HG02642 (cell line): ENCODE measurements around the gene TCERG1L.

ENCODE experiments used
- ATAC-seq: cut with Tn5 transposase; IDR thresholded peaks from one replicate; pipeline ENCODE4 v1.9.1; 2021; ENCODE audit warnings: mild to moderate bottlenecking; ENCODE audit not compliant: unreplicated experiment, poor library complexity

Gene TCERG1L

DNA sequence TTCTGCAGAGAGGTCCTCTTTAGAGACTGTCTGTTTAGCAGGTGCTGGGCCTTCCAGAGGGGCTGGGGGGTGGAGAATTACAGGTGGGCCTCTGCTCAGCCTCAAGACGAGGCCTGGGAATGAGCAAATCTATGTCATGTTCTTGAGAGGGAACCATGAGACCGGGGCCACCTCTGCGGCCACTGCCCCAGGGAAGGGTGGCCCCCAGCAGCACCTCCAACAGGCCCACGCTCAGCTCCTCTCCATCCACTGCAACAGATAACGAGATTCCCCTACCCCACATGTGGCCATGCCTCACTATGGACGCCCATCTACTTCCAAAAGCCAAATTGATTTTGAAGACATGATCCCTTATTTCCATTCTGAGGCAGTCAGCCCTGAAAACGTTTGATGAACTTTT is 176.9 kb downstream of the TCERG1L start:
- ATAC-seq, result no peak

DNA sequence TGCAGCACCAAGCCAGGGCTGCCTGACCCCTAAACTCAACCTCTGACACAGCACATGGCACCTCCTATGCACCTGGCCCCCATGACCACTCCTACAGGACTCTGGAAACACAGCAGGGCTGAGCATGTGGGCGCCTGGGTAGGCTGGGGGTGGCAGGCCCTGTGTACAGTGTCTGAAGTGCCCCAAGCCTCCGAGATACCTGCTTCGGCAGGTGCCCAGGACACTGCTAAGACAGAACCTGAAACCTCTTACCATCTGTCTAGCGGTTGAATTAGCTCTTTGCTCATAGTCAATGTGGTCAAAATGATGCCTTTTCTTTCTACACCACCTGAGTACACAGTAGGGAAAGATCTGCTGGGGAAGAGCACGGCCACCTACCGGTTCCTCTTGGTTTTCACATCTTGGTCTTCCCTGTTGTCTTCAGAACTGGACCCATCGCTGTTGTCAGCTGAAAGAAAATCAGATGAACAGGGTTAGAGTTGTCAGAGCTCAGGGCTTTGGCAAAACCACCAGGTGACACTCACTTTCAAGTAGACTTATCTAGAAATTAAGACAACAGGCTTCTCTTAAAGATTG is 177.4 kb downstream of the TCERG1L start:
- ATAC-seq, result no peak

DNA sequence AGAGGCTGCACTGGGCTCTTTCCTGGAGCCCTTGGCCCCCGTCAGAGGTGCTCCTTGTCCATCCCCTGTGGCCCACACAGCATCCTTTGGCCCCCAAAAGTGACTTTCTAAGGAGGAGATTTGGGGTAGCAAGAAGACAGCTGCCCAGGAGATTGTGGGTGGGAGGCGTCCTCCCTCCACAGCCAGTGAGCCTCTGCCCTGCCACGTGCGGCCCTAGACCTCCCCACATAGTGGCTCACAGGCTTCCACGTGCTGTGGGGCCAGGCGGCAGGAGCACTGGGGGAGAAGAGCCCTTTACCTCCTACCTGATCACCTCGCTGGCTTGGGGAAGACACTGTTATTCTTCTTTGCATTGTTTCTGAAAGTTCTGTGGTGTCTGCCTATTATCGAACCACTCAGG is 178.8 kb downstream of the TCERG1L start:
- no peak for ATAC-seq

DNA sequence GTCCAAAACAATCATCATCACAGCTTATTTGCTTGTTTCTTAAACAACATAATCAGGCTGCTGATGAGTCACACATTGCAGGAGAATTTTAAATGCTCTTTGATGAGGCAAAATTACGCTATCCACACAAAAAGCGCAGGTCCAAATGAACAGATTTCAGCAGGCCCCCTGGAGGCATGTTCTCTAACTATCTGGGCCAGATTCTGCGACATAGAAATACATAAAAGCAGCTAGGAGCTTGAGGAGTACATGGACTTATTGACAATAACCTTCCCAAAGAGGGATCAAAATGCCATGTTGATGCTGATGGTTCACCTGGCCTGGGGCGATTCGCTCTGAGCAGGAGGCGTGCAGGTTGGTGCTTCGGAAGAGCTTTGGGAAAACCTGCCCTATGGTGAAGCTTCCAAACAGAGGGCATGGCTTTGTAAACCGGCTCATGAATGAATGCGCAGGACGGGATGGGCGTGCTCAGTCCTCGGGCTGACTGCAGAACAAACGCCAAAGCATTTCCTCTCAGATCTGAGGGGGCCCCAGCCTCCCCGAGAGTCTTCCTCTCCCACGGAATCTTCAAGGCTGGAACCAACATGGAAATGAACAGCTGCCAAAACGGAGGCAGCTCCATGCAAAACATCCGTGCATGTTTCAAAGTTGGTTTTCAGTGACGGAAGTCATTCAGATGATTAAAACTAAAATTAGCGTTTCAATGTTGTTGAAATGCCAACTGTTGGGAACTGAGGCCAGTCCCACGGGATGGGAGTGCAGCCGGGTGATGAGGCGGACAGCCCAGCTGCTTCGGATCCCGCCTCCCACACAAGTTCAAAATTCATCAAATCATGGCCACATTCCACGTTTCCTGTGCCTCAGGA is 179.6 kb downstream of the TCERG1L start:
- ATAC-seq, result no peak

DNA sequence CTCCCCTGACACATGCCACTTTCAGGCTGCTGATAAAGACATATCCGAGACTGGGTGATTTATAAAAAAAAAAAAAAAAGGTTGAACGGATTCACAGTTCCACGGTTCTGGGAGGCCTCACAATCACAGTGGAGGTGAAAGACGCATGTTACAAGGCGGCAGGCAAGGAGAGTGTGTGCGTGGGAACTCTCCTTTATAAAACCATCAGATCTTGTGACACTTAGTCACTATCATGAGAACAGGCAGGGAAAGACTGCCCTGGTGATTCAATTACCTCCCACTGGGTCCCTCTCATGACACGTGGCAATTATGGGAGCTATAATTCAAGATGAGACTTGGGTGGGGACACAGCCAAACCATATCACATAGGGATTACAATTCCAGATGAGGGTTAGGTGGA is 181.5 kb downstream of the TCERG1L start:
- no peak for ATAC-seq

DNA sequence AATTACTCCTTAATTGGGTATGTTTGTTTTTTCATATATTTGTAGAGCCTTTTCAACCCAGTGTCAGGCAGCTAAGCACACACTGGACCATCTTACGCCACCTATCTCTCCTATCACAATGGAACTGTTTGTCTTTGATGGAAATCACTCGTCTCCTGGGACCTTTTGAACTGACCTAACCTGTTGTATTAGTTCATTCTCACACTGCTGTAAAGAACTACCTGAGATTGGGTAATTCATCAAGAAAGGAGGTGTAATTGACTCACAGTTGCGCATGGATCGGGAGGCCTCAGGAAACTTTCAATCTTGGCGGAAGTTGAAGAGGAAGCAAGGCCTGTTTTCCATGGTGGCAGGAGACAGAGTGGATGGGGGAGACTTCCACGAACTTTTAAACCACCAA is 182.0 kb downstream of the TCERG1L start:
- ATAC-seq, result no peak

DNA sequence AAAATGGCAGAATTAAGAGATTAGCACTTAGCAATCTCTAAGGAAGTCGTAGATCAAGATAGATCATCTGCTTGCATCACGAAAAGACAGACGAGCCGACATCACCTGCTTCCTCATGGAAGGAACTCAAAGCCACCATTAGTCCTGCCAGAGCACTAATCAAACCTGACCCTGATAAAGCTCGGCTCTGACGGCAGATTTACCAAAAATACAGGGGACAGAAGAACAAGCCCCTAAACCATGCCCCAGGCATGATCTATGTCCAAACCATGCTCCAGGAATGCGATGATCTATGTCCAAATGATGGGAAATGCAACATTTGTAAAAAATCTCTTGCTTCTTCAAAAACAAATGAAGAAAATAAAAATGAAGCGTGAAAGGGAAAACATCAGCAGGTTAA is 182.8 kb downstream of the TCERG1L start:
- ATAC-seq, result no peak

DNA sequence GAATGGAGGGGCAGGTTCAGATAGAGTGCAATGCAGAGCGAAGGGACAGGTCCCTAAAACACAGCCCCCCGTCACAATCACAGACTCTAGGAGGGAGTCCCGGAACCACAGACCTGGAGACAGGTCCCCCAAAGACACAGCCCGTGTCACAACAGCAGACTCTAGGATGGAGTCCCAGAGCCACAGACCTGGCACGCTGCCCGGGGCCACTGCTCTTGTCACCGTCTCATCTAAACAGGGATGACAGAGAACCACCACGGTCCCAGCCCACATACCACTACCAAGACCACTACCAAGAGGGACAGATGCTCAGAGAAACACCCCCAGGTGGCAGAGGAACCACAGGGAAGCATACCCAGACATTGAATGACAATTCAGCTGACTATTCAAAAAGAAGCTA is 183.9 kb downstream of the TCERG1L start:
- no peak for ATAC-seq

DNA sequence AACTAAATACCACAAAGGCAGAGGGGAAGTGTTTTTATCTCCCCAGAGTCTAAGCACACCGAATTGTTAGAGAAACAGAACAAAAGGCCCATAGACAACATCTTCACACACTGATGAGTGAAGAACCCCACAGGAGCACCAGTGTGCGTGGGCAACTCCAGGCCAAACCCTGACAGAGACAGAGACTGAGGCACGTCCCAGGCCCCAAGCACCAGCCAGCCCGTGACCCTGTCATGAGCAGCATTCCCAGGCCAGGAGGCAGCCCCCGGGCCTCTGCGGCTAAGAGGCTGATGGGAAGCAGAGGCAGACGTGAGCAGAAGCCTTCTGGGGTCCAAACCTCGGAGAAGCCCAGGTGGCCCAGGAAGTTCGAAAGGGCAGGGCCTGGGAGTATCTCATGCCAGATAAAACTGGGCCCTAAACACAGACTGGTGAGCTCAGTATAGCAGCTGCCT is 184.4 kb downstream of the TCERG1L start:
- ATAC-seq, result no peak

DNA sequence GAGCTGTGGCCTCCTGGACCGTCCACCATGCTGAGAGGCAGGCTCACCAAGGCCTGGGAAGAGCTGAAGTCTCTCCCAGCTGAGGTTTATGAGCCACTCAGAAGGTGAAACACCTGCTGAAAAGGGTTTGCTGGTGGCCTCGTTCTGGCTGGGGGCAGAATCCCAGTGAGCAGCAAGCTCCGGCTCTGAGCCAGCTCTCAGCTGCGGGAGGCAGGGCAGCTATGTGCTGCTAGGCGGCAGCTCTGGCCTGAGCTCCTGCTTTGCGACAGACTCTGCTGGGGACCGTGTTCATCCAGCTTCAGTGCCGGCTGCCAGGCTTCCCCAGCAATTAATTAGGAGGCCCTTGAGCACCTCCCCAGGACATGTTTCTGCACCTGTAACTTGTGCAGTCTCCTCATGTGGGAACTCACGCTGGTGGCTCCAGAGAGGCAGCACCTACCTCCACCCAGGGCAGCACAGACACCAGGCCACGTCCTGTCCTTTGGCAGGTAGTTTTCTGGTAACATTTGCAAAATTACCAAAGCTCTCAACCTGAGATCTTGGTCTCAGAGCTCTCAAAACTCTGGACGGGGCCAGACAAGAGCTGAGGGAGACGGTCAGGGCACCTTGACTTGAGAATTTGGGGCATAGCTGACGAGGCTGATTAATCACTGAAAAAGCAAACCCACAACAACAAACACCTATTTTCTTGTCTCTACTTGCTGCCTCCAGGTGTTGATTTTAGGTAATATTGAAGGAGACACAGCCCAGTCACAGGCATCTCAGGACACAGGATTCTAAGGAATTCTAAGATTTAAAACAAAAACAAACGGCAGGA is 185.0 kb downstream of the TCERG1L start:
- ATAC-seq, result no peak

DNA sequence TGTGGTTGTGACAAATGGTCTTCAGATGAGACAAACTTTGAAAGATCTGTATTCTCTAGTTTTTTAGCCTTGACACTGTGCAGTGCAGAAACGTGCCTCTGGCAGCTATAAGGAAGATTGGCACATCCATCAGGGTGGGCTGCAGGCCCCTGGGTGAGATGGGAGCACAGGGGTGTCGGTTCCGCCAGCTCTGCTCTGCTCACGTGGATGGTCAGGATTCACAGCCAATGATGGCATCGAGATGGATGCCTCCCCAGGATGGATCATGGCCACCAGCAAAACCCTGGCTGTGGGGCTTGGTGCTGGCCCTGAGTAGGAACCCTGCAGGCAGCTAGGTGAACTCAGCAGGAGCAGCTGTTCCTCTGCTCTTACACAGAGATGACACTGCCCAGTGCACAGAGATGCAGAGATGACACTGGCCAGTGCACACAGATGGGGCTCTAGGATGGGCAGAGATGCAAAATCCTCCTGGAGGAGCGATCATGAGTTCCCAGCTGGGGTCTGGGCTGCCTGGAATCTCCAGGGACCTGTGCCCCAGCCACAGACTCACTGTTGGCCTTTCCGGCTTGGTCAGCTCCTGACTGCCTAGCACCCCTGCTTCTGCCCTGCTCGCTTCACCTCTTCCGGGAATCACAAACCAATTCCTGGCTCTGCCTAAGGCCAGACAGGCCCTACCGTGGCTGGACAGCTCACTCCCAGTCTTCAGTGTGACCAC is 185.9 kb downstream of the TCERG1L start:
- ATAC-seq, result no peak

DNA sequence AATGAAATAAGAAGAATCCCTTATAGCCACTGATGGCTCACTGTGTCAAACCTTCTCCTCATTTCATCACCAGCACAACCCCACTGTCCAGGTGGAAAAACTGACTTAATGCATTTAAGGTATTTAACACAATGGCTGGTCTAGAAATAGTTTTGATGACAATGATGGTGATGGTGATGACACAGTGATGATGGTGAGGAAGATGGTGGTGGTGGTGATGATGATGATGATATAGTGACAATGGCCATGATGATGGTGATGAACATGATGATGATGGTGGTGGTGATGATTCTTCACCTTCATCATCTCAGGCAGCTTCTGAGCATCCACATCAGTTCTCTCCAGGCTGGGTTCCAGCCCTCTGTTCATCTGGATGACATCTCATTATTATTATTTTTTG is 186.6 kb downstream of the TCERG1L start:
- no peak for ATAC-seq

DNA sequence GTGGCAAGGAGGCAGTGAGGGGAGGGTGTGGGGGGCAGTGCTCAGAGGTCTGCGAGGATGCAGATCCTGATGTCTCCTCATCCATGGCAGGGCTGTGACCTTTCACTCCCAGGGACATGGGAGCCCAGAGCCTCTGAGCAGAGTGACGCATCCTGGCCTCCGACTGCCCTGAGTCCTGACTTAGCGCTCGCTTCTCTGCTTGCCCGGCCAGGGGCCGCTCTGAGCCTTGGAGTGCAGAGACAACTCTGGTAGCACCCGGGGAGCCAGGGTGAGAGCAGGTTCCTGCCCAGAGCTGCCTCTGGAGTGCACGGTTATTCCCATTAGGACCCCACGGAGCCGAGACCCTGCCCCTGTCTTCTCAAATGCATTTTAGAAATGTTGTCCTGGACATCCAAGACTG is 188.0 kb downstream of the TCERG1L start:
- no peak for ATAC-seq

DNA sequence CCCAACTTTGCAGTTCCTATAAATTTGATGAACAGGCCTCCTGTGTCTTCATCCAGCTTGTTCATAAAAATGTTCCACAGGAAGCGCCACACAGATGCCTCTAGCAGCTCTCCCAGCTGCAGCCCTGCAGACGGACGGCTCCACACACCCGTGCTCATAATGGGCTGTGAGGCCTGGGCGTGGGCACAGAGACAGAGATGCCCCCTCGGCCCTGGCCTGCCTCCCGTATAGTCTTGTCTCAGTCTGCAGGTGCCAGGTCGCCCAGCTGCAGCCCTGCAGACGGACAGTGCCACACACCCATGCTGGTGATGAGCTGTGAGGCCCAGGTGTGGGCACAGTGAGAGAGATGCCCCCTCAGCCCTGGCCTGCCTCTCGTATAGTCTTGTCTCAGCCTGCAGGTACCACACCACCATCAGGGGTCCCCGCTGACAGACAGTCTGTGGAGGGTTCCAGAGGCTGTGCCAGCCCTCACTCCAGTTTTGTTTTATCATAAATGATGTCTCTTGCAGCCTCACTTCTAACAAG is 189.9 kb downstream of the TCERG1L start:
- ATAC-seq, result no peak

DNA sequence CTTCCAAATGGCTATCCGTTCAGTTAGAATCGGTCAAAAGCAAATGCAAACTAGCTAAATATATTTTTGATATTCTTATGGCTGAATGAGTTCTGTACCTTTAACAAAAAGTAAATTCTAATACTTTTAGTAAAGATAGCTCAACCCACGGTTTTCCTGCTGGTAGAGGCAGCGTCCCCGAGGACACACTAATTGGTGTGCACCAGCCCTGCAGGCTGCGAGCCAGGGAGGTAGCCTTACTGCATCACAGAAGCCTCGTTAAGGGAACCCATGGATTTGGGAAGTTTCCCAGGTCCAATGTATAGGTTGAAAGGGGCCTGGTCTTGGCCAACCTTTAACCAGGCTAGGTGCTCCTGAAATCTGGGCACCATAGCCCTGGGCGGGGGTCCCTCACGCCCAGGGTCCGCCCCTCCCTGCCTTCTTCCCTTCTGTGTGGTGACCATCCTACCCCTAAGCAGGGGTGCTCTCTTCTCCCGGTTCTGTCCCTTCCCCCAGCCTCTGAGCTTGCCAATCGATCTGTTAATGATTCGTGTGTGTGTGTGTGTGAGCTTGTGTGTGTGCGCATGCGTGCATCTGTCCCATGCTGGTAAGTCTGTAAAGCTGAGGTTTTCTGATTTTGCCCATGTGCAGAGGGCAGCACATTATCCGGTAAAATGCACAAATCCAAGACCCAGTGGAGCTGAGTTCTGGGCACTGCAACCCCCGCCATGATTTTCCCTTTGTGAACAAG is 191.7 kb downstream of the TCERG1L start:
- no peak for ATAC-seq

DNA sequence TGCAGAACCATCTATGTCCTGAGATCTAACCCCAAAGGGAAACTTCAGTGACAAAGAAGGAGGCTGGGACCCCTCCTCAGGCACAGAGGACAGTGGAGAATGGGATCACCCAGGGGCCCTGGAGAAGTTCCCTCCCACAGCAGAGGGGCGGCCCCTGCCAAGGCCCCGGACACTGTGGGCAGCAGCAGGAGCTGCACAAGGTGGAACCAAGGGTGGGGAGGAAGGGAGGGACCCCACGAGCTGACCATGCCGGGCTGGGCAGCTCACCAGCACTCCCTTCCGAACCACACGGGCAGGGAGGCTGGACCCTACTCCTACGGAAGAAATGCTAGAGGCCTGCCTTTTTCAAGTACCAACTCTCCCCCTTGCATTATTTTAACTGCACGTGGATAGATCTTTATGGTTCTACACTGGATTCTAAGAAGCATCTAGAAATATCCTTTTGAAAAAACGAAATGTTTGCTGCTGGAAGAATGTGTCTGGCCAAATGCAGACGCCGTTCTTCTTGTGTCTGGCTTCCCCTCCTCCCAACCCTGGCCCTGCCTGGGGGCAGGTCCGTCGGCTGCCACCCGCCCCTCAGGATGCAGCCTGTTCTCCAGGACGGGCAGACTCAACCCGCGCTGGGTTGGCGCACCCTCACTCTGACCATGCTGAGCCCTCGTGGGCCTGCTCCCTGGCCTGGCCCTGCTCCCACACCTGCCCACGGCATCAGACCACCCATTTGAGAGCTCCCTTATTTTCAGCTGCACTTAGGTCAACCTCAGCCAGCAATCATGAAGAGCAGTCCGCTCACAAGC is 193.9 kb downstream of the TCERG1L start:
- no peak for ATAC-seq

DNA sequence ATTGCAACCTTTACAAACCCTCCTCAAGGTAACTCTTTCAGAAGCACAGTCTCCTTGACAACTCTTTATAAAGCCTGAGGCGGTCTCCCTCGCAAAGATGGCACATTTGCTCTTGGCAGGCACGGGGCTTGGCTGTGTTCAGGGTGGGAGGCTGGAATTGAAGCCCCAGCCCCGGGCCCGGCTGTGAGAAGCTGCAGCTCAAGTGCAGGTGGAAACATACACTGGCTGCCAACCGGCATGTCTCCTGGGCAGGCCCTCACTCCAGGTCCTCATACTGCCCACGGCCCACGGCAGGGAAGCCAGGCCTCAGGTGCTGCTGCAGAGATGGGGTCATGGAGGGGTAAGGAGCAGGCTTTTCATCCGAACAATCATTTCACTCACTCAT is 194.5 kb downstream of the TCERG1L start:
- ATAC-seq, result no peak

DNA sequence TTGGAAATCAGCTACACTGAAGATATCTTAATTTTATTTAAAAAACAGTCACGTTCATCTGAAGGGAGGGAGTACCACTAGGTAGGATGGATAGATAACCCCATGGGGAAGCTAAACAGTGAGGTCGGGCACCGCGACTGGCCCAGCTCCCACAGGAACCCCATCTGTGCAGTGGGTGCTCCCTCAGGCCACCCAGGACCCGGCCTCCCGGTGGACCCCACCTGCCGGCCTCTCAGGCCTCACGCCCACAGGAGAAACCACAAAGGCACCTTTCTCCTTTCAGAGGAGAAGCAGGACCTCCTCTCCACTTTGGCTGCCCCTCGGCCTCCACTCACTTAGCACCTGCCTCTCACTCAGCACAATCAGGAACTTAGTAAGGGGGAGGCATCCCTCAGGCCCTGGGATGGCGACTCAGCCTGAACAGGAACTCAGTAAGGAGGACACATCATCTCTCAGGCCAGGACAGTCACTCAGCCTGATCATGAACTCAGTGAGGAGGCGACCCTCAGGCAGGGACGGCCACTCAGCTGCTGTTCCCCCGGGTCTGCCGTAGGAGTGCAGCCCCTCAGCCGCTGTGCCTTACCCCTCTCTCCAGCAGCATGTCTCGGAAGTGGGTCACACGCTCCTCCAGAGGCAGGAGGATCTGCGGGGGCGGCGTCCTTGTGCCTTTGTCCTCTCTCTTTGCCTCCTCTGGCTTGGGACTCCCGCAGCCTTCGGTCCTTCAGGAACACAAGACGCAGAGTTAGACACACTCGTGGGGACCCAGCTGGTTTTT is 195.1 kb downstream of the TCERG1L start:
- no peak for ATAC-seq
